DMS 273 treated with DMSO at 0.1 percent for 48 hours (cell line): ENCODE measurements around the gene GATA6.
"Not testable (repeated sequence)": the region's sequence is repeated elsewhere in the genome, so short reads cannot be mapped to it uniquely, and the experiment has no call there.

ENCODE experiments used
- DNase-seq: peaks from one replicate; lab custom pipeline; 2025; lab: John Stamatoyannopoulos, UW

GATA6 gene

GRCh38 chr18:22204996-22205395 is 35.6 kb downstream of the GATA6 start:
- DNase-seq: no peak

DNA sequence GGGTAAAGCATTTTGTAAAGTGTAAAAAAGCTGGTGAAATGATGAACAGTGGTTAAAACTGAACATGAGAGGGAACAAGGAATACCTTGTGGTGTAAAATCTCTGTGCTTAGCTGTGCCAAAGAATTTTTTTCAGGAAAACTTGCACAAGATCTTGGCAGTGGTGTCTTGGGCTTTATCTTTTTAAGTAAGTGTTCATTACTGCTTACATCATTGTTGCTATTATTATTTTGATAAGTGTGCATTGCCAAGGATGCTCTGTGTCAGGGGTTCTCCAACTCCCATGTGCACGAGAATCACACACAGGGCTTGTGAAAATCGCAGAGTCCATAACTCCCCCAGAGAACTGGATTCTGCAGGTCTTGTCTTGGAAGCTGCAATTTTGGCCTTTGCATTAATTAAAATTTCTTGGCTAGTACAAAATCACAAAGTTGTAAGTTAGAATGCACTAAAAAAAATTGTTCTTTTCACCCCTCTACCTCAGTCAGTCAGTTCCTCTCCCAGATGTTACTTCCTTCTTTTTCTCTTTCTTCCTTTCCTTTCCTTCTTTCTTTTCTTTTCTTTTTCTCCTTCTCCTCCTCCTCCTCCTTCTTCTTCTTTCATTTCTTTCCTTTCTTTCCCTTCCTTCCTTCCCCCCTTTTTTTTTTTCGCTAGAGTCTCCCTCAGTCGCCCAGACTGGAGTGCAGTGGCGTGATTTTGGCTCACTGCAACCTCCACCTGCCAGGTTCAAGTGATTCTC is 37.8 kb downstream of the GATA6 start:
- no peak for DNase-seq

GRCh38 chr18:22210311-22210754 is 40.9 kb downstream of the GATA6 start:
- DNase-seq: no peak

- DNase-seq: no peak
Measured at GRCh38 chr18:22211657-22212056, 42.3 kb downstream of the GATA6 start.

DNA sequence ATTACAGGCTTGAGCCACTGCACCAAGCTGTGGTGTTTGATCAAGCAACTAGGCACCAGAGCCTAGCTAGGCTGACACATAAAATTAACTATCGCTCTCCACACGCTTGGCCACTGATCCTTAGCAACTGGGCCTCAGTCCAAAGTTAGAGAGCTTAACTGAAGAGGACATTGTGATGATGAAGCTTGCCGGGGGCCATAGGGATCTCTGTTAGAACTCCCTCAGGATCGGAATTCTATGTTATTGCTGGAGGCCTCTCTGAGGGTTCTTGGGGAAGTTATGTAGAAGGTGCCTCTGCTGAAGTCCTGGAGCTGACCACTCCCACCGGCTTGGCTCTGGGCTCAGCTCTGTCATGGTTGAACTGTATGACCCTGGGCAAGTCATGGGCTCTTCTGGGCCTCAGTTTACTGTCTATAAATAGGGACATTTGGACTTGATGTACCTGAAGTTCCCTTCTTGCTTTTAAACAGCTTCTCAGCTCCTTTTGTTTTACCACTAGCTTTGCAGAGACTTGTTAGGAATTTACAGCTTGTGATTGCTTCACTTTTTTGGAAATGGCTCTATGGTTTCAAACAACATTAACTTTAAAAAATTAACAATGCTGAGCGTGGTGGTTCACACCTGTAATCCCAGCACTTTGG is 44.1 kb downstream of the GATA6 start:
- DNase-seq: no peak

DNA sequence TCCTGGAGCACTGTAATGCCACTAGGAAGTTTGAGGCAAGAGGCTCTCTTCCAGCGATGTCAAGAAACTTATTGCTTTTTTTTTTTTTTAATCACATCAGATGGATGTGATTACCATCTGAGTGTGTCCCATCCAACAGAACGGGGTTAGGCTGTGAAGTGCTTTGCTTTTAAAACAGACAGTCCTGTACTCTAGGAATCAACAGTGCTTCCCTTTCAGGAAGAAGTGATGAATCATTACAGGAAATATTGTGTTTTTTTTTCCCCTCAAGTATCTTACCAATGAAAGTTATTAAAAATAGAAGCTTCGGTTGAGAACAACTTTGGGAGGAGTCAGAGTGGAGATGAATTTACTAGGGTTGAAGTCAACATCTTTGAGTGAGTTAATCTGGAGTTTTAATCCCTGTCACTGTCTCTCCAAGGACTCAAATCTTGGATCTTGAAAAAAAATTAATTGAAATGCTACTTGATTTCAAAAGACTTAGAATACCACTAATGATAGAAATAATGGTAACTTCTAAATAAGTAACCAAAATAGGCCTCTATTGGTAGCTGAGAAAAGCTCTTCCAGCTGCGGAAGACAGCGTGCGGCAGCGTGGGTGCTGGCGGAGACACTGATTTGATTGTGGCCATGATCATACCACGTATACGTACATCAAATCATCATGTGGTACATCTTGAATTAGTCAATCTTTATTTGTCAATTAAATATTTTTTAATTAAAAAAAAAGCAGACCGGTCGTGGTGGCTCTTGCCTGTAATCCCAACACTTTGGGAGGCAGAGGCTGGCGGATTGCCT is 45.5 kb downstream of the GATA6 start:
- no peak for DNase-seq

GRCh38 chr18:22218835-22219234 is 49.4 kb downstream of the GATA6 start:
- DNase-seq: no peak

- no peak for DNase-seq
Measured at GRCh38 chr18:22219568-22220355, 50.4 kb downstream of the GATA6 start.

GRCh38 chr18:22220585-22220984 is 51.2 kb downstream of the GATA6 start:
- not testable (repeated sequence) for DNase-seq

DNA sequence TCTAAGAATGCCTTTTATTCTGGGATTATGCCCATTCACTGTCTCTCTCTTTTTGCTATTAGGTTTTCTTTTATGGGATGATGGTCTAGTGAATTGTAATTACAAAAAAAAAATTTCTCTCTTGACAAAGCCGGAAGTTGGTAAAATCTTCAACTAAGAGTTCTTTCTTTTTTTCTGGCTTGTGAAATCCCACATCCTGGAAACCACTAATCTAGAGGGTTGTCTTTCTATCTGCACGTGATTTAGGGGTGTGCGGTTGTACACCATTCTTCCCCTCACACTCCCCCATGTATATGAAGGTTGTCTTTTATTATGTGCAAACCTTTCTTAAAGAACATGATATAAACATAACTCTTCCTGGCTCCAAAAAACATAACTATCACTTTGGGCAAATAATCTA is 52.0 kb downstream of the GATA6 start:
- no peak for DNase-seq

GRCh38 chr18:22223254-22223964 is 54.0 kb downstream of the GATA6 start:
- no peak for DNase-seq

DNA sequence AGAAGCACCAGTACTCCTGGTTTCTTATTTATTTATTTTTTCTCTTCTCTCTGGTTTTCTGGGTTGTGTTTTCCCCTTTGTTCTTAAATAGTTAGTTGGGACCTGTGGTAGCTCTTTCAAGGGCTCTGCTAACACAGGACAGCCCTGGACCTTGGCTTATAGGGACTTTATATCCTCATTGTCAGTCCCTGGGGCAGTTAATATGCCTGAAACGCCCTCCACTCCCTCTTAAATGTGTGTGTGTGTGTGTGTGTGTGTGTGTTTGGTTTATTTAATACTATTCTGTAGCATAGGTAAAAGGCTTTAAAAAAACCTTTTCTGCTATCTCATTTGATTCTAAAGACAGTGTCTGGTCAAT is 54.6 kb downstream of the GATA6 start:
- DNase-seq: no peak

GRCh38 chr18:22224339-22224738 is 55.0 kb downstream of the GATA6 start:
- DNase-seq: no peak

GRCh38 chr18:22226801-22227200 is 57.4 kb downstream of the GATA6 start:
- DNase-seq: no peak

DNA sequence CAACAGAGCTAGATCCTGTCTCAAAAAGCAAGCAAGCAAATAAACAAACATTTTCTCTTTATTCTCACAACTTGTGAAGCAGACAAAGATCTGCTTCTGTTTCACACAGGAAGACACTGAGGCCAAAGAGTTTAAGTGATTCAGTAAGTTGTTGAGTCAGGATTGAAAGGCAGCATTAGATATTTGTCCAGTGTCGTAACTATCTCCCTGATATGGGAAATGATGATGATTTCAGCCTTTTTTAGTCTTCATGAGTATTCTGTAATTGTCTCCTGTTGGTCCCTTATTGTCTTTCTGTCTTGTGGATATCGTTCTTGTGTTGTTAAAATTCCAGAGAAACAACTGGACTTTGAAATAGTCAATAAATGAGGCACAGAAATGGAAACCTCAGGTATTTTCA is 59.6 kb downstream of the GATA6 start:
- no peak for DNase-seq

DNA sequence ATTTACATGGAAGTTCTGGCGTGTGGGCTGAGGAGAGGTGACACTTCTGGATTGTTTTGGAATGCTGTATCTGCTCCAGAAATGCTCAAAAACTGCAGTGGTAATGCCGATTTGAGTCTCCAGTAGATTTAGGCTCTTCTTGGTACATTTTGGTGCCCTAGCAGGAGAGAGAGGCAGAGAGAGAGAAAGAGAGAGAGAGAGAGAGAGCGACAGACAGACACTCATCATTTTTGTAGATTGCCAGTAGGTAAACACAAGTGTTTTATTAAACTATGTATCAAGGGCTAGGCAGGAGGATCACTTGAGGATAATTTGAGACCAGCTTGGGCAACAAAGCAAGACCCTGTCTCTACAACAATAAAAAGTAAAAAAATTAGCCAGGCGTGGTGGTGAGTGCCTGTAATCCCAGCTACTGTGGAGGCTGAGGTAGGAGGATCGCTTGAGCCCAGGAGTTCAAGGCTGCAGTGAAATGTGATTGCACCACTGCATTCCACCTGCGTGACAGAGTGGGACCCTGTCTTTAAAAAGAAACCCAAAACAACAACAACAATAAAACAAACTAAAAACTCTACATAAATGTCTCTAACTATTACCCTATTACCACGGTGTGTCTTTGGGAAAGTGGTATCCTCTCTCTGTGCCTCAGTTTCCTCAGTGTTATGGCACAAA is 60.2 kb downstream of the GATA6 start:
- DNase-seq: no peak

DNA sequence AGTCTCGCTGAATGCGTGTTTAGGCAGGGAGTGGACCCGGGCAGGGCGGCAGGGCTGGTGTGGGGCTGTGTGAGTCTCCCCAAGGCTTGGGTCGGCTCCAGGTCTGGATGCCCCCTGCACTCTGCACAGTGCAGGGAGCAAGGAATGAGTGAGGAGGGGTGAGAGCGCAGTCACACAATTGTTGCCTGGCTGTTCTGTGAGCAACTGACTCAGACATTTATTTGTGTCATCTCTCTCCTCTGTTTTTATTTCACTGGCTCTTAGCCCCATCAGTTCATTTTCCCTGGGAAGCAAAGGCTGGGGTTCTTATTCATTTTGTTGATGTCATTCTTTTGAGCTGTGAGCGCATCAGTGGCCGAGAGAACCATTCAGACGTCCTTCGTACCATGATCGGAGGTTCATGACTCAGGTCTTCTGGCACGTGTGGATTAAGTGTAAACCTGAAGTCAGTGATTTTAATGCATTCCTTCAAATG is 61.1 kb downstream of the GATA6 start:
- DNase-seq: no peak

GRCh38 chr18:22233266-22233665 is 63.9 kb downstream of the GATA6 start:
- DNase-seq: no peak

DNA sequence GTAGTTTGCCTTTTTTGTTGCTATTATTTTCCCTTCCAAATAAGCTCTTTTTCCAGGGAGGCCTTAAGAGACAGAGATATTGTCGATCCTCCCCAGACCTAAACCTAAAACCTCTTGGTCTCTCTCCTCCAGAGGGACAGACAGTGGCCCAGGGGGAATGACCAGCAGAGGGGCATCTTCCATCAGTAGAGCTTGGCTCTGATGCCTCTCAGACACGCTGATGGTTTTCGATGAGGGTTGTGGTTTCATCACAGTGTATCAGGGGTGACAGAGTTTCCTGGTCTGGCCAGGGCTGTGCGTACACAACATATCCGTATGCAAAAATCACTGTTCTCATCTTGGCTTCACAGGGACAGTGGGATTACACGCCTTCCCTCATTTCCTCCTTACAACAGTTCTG is 68.6 kb downstream of the GATA6 start:
- DNase-seq: no peak

DNA sequence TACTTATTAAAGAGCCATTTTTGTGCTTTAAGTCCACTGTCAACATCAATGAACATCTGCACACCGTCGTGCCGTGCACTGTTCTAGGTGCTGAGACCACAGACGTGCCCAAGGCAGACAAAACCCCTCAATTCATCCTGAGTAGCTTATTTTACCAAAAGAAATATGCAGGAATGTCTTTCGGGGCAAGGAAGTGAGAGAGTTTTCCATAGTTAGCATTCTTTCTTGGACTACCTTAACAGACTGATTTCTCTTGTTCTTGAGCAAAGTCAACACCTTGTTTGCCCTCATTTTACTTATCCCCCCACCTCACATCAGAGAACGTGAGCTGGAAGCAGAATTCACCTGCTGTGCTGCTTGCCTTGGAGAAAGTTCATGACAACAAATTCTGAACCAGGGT is 69.3 kb downstream of the GATA6 start:
- DNase-seq: no peak

GRCh38 chr18:22241921-22242361 is 72.6 kb downstream of the GATA6 start:
- DNase-seq: no peak
